ENCODE results near the gene HLA-C.

- TF ChIP-seq, protein P1, sequence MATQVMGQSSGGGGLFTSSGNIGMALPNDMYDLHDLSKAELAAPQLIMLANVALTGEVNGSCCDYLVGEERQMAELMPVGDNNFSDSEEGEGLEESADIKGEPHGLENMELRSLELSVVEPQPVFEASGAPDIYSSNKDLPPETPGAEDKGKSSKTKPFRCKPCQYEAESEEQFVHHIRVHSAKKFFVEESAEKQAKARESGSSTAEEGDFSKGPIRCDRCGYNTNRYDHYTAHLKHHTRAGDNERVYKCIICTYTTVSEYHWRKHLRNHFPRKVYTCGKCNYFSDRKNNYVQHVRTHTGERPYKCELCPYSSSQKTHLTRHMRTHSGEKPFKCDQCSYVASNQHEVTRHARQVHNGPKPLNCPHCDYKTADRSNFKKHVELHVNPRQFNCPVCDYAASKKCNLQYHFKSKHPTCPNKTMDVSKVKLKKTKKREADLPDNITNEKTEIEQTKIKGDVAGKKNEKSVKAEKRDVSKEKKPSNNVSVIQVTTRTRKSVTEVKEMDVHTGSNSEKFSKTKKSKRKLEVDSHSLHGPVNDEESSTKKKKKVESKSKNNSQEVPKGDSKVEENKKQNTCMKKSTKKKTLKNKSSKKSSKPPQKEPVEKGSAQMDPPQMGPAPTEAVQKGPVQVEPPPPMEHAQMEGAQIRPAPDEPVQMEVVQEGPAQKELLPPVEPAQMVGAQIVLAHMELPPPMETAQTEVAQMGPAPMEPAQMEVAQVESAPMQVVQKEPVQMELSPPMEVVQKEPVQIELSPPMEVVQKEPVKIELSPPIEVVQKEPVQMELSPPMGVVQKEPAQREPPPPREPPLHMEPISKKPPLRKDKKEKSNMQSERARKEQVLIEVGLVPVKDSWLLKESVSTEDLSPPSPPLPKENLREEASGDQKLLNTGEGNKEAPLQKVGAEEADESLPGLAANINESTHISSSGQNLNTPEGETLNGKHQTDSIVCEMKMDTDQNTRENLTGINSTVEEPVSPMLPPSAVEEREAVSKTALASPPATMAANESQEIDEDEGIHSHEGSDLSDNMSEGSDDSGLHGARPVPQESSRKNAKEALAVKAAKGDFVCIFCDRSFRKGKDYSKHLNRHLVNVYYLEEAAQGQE (IDR thresholded peaks at IDR 0.05; ENCODE audit: low read depth, low read length) = no peak
- TF ChIP-seq POLR2AphosphoS5 (IDR thresholded peaks at IDR 0.05; ENCODE audit: low read depth, low read length) = no peak
- TF ChIP-seq CTCF (IDR thresholded peaks at IDR 0.05) = no peak
- no peak for TF ChIP-seq GABPA (IDR thresholded peaks at IDR 0.05; ENCODE audit: low read depth)
Observed at GRCh38 chr6:31249184-31249583, 22.7 kb downstream of the HLA-C start.

Data from SK-N-SH (cell line).